ENCODE data around the gene FXYD2. TPM values are rescaled to one million over a fixed set of nuclear protein-coding genes. Genes with fewer than 3 reads are reported as not detected.

The FXYD2 gene
- total and polyA plus RNA-seq, 2 donors (not counting 3 experiments of a cell fraction or from before 2014, with no cell fraction given): 0.99 to 1.8 TPM

DNA sequence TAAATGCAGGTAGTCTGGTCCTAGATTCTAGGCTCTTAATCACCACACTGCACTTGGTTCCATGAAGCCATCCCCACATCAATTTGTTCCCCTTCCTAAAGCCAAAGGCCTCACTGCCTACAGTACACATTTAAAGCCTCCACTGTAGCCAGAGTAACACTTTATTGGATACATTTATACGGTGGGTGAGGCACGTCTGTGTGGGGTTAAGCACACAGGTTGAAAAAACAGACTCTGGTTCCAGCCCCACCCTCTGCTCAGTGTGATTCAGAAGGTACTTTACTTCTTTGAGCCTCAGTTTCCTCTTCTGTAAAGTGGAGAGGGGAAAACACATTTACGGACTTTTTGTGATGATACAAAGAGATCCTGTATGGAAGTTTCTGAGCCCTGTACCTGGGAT lies 50.0 kb downstream of the FXYD2 start:
- intact Hi-C loops (cut with micrococcal nuclease): no loop called here
- Histone ChIP-seq H2AFZ (ENCODE audit: low read depth, low read length) (no peak overlapping the region), H3K4me3 (replicated peaks in 1 of 3; ENCODE audit: insufficient read depth in 1 of 3, low read depth in 1 of 3, low read length in 3 of 3) (no peak overlapping the region), H3K9me3 (replicated peaks; ENCODE audit: control insufficient read depth, insufficient read depth, low read length) (no peaks in the 10 kb centered on the region), H3K27ac (ENCODE audit: insufficient read depth, low read depth, low read length) (no peak overlapping the region), H3K9ac (replicated peaks; ENCODE audit: extremely low read depth, insufficient read depth, low read length) (no peak overlapping the region), H3K79me2 (ENCODE audit: control insufficient read depth, insufficient read depth, low read length) (no peaks in the 10 kb centered on the region), H3K27me3 (ENCODE audit: control insufficient read depth in 2 of 2, insufficient read depth in 2 of 2, low read length in 2 of 2) (no peaks in the 10 kb centered on the region), H3K4me1 (ENCODE audit: control insufficient read depth, extremely low read depth, insufficient read depth, low read length) (no peaks in the 10 kb centered on the region), H4K20me1 (replicated peaks; ENCODE audit: control insufficient read depth, extremely low read depth, insufficient read depth, low read length) (no peaks in the 10 kb centered on the region), H3K4me2 (ENCODE audit: insufficient read depth, low read length) (no peak overlapping the region), H3K36me3 (ENCODE audit: control insufficient read depth in 2 of 2, extremely low read depth in 1 of 2, insufficient read depth in 2 of 2, low read length in 2 of 2) (no peaks in the 10 kb centered on the region), H3K9me1 (replicated peaks; ENCODE audit: control insufficient read depth, extremely low read depth, insufficient read depth, low read length) (no peaks in the 10 kb centered on the region)
- POLR2A ChIA-PET: no interaction called here
- CTCF ChIA-PET: interaction anchor here (1.0 kb wide), 1 partner anchor 33 kb away, joined by 3 read pairs; no protein-coding TSS in a partner anchor
- FAIRE-seq (no peak), DNase-seq (ENCODE audit: low read depth, low spot score) (no peak)
- TF ChIP-seq POLR2A (IDR thresholded peaks at IDR 0.05; ENCODE audit: low read depth, low read length): no peak
- TF ChIP-seq GATA2 (IDR thresholded peaks at IDR 0.05; ENCODE audit: insufficient read depth, insufficient read length, low read depth, low read length): no peak
- TF ChIP-seq POLR2AphosphoS5 (IDR thresholded peaks at IDR 0.05; ENCODE audit: insufficient read depth, low read depth, low read length): no peak
- no peak for TF ChIP-seq JUN (IDR thresholded peaks at IDR 0.05; ENCODE audit: borderline replicate concordance, insufficient read depth, insufficient read length, low read depth)
- TF ChIP-seq, protein P1, sequence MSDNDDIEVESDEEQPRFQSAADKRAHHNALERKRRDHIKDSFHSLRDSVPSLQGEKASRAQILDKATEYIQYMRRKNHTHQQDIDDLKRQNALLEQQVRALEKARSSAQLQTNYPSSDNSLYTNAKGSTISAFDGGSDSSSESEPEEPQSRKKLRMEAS (IDR thresholded peaks at IDR 0.05; ENCODE audit: insufficient read depth, insufficient read length): no peak
- TF ChIP-seq EZH2 (IDR thresholded peaks at IDR 0.05; ENCODE audit: borderline replicate concordance, low read depth, low read length, severe bottlenecking): no peak
- TF ChIP-seq FOS (IDR thresholded peaks at IDR 0.05; ENCODE audit: borderline replicate concordance, insufficient read depth, low read length): no peak
- TF ChIP-seq MYC (IDR thresholded peaks at IDR 0.05; ENCODE audit: low read depth, low read length): no peak
- TF ChIP-seq, protein P2, sequence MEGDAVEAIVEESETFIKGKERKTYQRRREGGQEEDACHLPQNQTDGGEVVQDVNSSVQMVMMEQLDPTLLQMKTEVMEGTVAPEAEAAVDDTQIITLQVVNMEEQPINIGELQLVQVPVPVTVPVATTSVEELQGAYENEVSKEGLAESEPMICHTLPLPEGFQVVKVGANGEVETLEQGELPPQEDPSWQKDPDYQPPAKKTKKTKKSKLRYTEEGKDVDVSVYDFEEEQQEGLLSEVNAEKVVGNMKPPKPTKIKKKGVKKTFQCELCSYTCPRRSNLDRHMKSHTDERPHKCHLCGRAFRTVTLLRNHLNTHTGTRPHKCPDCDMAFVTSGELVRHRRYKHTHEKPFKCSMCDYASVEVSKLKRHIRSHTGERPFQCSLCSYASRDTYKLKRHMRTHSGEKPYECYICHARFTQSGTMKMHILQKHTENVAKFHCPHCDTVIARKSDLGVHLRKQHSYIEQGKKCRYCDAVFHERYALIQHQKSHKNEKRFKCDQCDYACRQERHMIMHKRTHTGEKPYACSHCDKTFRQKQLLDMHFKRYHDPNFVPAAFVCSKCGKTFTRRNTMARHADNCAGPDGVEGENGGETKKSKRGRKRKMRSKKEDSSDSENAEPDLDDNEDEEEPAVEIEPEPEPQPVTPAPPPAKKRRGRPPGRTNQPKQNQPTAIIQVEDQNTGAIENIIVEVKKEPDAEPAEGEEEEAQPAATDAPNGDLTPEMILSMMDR (IDR thresholded peaks at IDR 0.05; ENCODE audit: extremely low read depth in 1 of 2, insufficient read depth in 1 of 2, low read depth in 1 of 2, low read length in 2 of 2): no peak
- BruUV-seq (replicated peaks): no TSS peak
- dilution Hi-C loops (cut with MboI; ENCODE audit: extremely low pct_ligation_motif_present, low sequenced_read_pairs): no loop called here

Measured in endothelial cell of umbilical vein (primary cell).